Activated naive CD4-positive, alpha-beta T cell treated with anti-CD3 and anti-CD28 coated beads, Interleukin-2, amount 50 U/mL, for 72 hours (primary cell): ENCODE measurements around the gene PDSS1. TPM values are rescaled to one million over a fixed set of nuclear protein-coding genes. Genes with fewer than 3 reads are reported as not detected.
"Not testable (repeated sequence)": the region's sequence is repeated elsewhere in the genome, so short reads cannot be mapped to it uniquely, and the experiment has no call there.

Experiments used
- ATAC-seq, 2 donors: fragments of 150-1000 bp; cut with Tn5 transposase; 2 replicates each; pipeline ENCODE4 v1.10.0; 2021; ENCODE audit warnings: mild to moderate bottlenecking in 2 of 2, moderate library complexity in 2 of 2
- DNase-seq, 2 donors: peaks; one replicate each; pipeline ENCODE4 v3.0.0; 2021 to 2022; ENCODE audit warnings: low spot score in 2 of 2
- H3K27ac Mint-ChIP-seq, 2 donors: one replicate each; pipeline ENCODE4 v1.8.0; 2022; ENCODE audit warnings: mild to moderate bottlenecking in 2 of 2, mixed read lengths in 2 of 2
- H3K36me3 Mint-ChIP-seq, 2 donors: one replicate each; pipeline ENCODE4 v1.8.0; 2022; ENCODE audit warnings: mixed read lengths in 2 of 2
- H3K9me3 Mint-ChIP-seq, 2 donors: one replicate each; pipeline ENCODE4 v1.8.0; 2022; ENCODE audit warnings: mixed read lengths in 2 of 2
- total RNA-seq, 2 donors: library from RNA; stranded (reverse); gene quantifications; one replicate each; pipeline ENCODE4 v1.2.3, GENCODE V29; 2022

Gene PDSS1
- total RNA-seq, 2 donors from 2014 or later, result 11.5 to 17.6 TPM

- no peaks in the 10 kb centered on the region for H3K36me3 Mint-ChIP-seq
- no peak for DNase-seq
- no peaks in the 10 kb centered on the region for H3K9me3 Mint-ChIP-seq
- H3K27ac Mint-ChIP-seq, result no peak overlapping the region
- no peak for ATAC-seq
Observed at GRCh38 chr10:26690731-26691475, 6.6 kb upstream of the PDSS1 start.

- DNase-seq, H3K27ac Mint-ChIP-seq, ATAC-seq, H3K9me3 Mint-ChIP-seq: not testable (repeated sequence)
- peaks cover 15% of the 10 kb centered on the region in 2 donors for H3K36me3 Mint-ChIP-seq
Observed at GRCh38 chr10:26694536-26694935, 3.0 kb upstream of the PDSS1 start.

DNA sequence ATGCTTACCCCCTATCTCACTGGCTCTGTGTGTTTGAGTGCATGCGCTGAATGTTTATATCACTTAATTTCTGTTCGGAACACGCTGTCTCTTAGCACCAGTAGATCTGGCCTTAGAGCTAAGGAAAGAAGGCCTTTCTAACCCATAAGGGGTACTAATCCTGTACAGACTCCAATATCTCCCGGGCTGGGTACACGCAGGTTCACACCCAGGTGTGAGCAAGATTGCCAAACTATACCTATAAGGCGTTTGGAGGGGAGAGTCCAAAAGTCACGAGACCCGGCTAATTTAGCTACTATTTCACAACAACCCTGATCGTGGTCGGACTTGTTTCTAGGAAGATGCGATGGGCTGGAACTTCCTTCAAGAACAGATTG is 727 bp upstream of the PDSS1 start:
- ATAC-seq, result peak; percentile 2 to 22
- no peaks in the 10 kb centered on the region for H3K9me3 Mint-ChIP-seq
- DNase-seq, result no peak
- H3K27ac Mint-ChIP-seq, result peak overlapping the region; percentile 95 to 96
- H3K36me3 Mint-ChIP-seq, result peaks cover 25 to 31% of the 10 kb centered on the region in 2 donors

- no peak for ATAC-seq
- DNase-seq, result no peak
- Mint-ChIP-seq H3K36me3 (peaks cover 25 to 40% of the 10 kb centered on the region in 2 donors), H3K9me3 (no peaks in the 10 kb centered on the region), H3K27ac (peak overlapping the region; percentile 96 to 98)
Observed at GRCh38 chr10:26697922-26698608, 564 bp downstream of the PDSS1 start.

DNA sequence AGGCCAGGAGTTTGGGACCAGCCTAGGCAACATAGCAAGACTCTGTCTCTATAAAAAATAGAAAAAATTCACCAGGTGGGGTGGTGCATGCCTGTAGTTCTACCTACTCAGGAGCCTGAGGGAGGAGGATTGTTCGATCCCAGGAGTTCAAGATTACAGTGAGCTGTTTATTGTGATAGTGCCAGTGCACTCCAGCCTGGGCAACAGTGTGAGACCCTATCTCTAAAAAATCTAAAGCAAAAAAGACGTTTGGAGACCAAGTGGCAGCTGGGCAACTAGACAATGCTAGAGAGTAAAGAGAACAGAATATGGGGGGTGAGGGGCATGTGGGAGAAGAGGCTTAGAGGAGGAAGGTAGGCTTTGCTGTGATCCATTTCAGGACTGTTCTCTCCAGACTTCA is 1.4 kb downstream of the PDSS1 start:
- ATAC-seq (no peak), DNase-seq (no peak)
- Mint-ChIP-seq H3K9me3 (no peaks in the 10 kb centered on the region), H3K36me3 (peaks cover 25 to 40% of the 10 kb centered on the region in 2 donors), H3K27ac (peak overlapping the region; percentile 96 to 98)

GRCh38 chr10:26699631-26700030 is 2.1 kb downstream of the PDSS1 start:
- DNase-seq (no peak), ATAC-seq (no peak)
- Mint-ChIP-seq H3K9me3 (no peaks in the 10 kb centered on the region), H3K27ac (no peak overlapping the region), H3K36me3 (peaks cover 25 to 40% of the 10 kb centered on the region in 2 donors)

DNA sequence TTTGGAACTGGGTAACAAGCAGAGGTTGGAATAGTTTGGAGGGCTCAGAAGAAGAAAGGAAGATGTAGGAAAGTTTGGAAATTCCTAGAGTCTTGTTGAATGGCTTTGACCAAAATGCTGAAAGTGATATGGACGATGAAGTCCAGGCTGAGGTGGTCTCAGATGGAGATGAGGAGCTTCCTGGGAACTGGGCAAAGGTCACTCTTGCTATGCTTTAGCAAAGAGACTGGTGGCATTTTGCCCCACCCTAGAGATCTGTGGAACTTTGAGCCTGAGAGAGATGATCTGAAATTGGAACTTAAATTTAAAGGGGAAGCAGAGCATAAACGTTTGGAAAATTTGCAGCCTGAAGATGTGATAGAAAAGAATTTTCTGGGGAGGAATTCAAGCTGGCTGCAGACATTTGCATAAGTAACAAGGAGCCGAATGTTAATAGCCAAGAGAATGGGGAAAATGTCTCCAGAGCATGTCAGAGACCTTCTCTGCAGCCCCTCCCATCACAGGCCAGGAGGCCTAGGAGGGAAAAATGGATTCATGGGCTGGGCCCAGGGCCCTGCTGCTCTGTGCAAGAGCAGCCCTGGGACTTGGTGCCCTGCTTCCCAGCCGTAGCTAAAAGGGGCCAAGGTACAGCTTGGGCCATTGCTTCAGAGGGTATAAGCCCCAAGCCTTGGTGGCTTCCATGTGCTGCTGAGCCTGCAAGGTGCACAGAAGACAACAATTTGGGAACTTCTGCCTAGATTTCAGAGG is 3.6 kb downstream of the PDSS1 start:
- ATAC-seq, result no peak
- no peaks in the 10 kb centered on the region for H3K9me3 Mint-ChIP-seq
- DNase-seq, result no peak
- peaks cover 28 to 44% of the 10 kb centered on the region in 2 donors for H3K36me3 Mint-ChIP-seq
- H3K27ac Mint-ChIP-seq, result peak overlapping the region in 1 of 2 donors; percentile 85

DNA sequence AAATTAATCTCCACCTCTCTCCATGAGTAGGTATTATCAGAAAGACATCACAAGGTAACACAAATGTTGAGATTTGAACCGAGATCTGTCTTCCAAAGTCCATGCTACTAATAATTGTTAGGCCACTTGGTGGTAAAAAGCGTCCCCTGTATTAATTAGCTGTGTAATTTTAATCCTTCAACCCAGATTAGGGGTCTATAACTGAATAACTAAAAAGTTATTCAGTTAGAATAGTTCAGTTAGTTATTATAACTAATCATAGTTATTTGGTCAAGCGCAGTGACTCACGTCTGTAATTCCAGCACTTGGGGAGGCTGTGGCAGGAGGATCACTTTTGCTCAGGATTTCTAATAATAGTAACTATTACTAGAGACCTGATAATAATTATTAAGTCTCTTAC is 5.6 kb downstream of the PDSS1 start:
- DNase-seq, result no peak
- Mint-ChIP-seq H3K27ac (no peak overlapping the region), H3K36me3 (peaks cover 32 to 53% of the 10 kb centered on the region in 2 donors), H3K9me3 (no peaks in the 10 kb centered on the region)
- no peak for ATAC-seq

- DNase-seq (no peak), ATAC-seq (no peak)
- Mint-ChIP-seq H3K27ac (no peak overlapping the region), H3K36me3 (peaks cover 31 to 52% of the 10 kb centered on the region in 2 donors), H3K9me3 (no peaks in the 10 kb centered on the region)
Observed at GRCh38 chr10:26703974-26704373, 6.5 kb downstream of the PDSS1 start.

DNA sequence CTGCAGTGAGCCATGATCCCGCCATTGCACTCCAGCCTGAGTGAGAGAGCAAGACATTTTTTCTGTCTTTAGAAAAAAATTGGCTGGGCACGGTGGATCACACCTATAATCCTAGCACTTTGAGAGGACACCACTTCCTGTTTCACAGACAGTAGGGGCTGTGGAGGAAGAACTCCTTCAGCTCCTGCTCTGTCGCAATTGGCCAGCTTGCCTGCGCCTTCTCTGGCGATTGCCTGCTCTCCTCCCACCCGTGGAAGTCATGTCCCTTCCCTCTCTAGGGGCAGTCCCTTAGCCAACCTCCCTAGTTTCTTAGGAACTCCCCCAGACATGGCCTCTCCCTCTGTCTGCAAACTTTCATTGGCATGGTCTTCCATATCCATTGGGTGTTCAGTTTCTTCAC is 8.7 kb downstream of the PDSS1 start:
- Mint-ChIP-seq H3K27ac (peak overlapping the region; percentile 50 to 84), H3K9me3 (no peaks in the 10 kb centered on the region), H3K36me3 (peaks cover 22 to 45% of the 10 kb centered on the region in 2 donors)
- ATAC-seq, result no peak
- DNase-seq, result no peak

- DNase-seq (no peak), ATAC-seq (no peak)
- Mint-ChIP-seq H3K27ac (peak overlapping the region in 1 of 2 donors; percentile 59), H3K36me3 (peaks cover 21 to 37% of the 10 kb centered on the region in 2 donors), H3K9me3 (no peaks in the 10 kb centered on the region)
Observed at GRCh38 chr10:26706936-26707335, 9.4 kb downstream of the PDSS1 start.

GRCh38 chr10:26711324-26711723 is 13.8 kb downstream of the PDSS1 start:
- ATAC-seq (no peak), DNase-seq (no peak)
- Mint-ChIP-seq H3K9me3 (no peaks in the 10 kb centered on the region), H3K27ac (no peak overlapping the region), H3K36me3 (peaks cover 20 to 24% of the 10 kb centered on the region in 2 donors)

DNA sequence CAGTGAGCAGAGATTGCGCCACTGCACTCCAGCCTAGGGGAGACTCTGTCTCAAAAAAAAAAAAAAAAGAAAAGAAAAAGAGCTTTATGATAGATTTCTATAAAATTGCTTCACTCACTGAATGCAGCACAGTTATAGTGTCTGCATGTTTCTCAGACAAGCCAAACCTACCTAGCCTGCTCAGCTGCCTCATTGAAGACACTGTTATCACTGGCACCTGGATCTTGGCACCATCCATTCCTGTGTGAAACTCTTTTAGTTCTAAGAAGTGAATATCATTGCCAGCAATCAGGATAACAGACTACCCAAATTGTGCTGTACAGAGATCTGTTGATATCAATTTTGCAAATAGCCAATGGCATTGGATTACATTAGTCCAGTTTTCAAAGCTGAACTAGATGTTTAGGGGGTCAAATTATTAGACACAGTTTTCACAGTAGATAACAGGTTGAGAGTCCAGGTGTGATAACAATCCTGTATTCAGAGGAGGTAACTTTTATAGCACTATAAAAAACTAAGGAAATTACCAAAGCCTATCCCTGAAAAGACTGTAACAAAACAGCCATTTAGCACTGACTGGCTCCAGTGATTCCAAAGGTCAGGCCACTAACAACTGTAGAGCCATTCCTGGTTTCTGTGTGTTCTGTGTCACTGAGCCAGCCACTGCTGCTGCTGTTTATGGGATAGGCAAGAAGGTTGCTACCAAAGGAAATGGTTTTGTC is 17.1 kb downstream of the PDSS1 start:
- Mint-ChIP-seq H3K36me3 (peaks cover 5 to 6% of the 10 kb centered on the region in 2 donors), H3K9me3 (no peaks in the 10 kb centered on the region), H3K27ac (peak overlapping the region in 1 of 2 donors; percentile 10)
- no peak for ATAC-seq
- DNase-seq, result no peak

DNA sequence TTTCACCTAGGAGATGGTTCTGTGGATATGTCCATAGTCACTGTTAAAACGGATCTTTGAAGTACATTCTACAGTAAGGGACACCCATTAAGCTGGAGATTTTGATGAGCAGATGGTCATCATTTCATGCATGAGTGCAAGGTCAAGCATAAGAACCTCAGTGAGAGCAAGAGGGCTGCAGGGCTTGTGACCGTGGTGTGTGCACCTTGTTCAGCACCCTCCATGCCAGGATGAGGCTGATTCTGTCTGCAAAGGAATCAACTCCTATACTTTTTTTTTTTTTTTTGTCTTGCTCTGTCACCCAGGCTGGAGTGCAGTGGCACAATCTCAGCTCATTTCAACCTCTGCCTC is 17.6 kb downstream of the PDSS1 start:
- no peak for DNase-seq
- Mint-ChIP-seq H3K27ac (peak overlapping the region in 1 of 2 donors; percentile 61), H3K9me3 (no peaks in the 10 kb centered on the region), H3K36me3 (peaks cover 5 to 6% of the 10 kb centered on the region in 2 donors)
- no peak for ATAC-seq

GRCh38 chr10:26717476-26717875 is 20.0 kb downstream of the PDSS1 start:
- Mint-ChIP-seq H3K9me3 (no peaks in the 10 kb centered on the region), H3K36me3 (peaks cover 5 to 6% of the 10 kb centered on the region in 2 donors)
- ATAC-seq, result no peak

GRCh38 chr10:26721561-26721960 is 24.1 kb downstream of the PDSS1 start:
- DNase-seq (no peak), ATAC-seq (peak; percentile 77 to 95)
- H3K36me3 Mint-ChIP-seq, result peaks cover 10 to 12% of the 10 kb centered on the region in 2 donors
- H3K27ac Mint-ChIP-seq, result peak overlapping the region; percentile 50 to 60
- H3K9me3 Mint-ChIP-seq, result no peaks in the 10 kb centered on the region

More at GRCh38 chr10:26717476-26717875, 20.0 kb downstream of the PDSS1 start:
- no peak overlapping the region for H3K27ac Mint-ChIP-seq
- DNase-seq, result no peak
